Activated T-helper 2 cell treated with anti-CD3 and anti-CD28 coated beads, Interferon-gamma antibody, Interleukin-2, Interleukin-4, amounts not matched to agents 10 μg/mL and 5 μg/mL and 100 μg/mL, durations not matched to agents 14 hours and 24 hours and 36 hours (primary cell): ENCODE data around the gene PTBP3. TPM values are rescaled to one million over a fixed set of nuclear protein-coding genes. Genes with fewer than 3 reads are reported as not detected.

ENCODE experiments used
- DNase-seq: peaks from one replicate; pipeline ENCODE4 v3.0.0; 2021; ENCODE audit warnings: low spot score
- H3K27ac Mint-ChIP-seq: one replicate; pipeline ENCODE4 v1.8.0; 2021; ENCODE audit warnings: mixed read lengths
- H3K27me3 Mint-ChIP-seq: one replicate; pipeline ENCODE4 v1.8.0; 2021; ENCODE audit warnings: low read depth, mixed read lengths
- H3K36me3 Mint-ChIP-seq: one replicate; pipeline ENCODE4 v1.8.0; 2021; ENCODE audit warnings: low read depth, mixed read lengths
- H3K4me1 Mint-ChIP-seq: one replicate; pipeline ENCODE4 v1.8.0; 2021; ENCODE audit warnings: low read depth, mixed read lengths
- H3K4me3 Mint-ChIP-seq: one replicate; pipeline ENCODE4 v1.8.0; 2021; ENCODE audit warnings: low read depth, mild to moderate bottlenecking, moderate library complexity, mixed read lengths
- H3K9me3 Mint-ChIP-seq: one replicate; pipeline ENCODE4 v1.8.0; 2021; ENCODE audit warnings: mixed read lengths
- intact Hi-C: fragments of 100-400 bp; cut with micrococcal nuclease; formaldehyde crosslinking; loops from one replicate; pipeline ENCODE4 v1.15.1; 2023
- total RNA-seq: library from RNA; stranded (reverse); gene quantifications from 2 replicates; pipeline ENCODE4 v1.2.3, GENCODE V29; 2022

PTBP3 gene, protein sequence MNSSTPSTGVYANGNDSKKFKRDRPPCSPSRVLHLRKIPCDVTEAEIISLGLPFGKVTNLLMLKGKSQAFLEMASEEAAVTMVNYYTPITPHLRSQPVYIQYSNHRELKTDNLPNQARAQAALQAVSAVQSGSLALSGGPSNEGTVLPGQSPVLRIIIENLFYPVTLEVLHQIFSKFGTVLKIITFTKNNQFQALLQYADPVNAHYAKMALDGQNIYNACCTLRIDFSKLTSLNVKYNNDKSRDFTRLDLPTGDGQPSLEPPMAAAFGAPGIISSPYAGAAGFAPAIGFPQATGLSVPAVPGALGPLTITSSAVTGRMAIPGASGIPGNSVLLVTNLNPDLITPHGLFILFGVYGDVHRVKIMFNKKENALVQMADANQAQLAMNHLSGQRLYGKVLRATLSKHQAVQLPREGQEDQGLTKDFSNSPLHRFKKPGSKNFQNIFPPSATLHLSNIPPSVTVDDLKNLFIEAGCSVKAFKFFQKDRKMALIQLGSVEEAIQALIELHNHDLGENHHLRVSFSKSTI
- 108 and 116 TPM in 2 replicates for total RNA-seq

DNA sequence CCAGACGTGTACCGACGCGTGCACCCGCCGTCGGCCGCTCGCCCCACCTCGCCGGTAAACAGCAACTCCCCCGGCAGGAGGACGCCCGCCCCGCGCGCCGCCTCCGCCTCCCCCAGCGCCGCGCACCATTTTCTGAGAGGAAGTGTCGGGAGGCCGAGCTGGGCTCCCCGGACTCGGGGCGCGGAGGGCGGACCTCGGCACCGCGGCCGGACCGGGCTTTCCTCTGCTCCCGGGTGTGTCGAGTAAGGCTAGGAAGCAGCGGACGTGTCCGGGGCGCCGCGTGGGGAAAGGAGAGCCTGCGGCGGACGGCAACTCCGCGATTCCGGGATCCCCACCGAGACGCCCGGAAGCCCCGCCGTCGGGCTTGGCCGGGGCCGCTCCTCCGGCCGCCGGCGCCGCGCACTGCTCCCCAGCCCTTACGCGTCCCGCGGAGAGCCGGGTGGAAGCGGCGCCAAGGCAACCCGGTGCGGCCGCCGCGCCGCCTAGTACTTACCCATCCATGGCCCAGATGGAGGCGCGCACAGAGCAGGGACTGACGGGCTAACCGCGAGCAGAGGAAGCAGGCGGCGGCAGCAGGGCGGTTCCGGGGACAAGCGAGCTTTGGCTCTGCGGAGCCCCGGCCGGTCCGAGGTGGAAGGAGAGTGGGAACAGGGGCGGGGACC lies at the start of gene PTBP3:
Gene PTBP3 (minus strand): TSS at position 643 of the 662 bp plus-strand sequence. CDS start 35,754 bp downstream, outside the sequence.
- H3K4me1 Mint-ChIP-seq = peaks cover 35% of the 10 kb centered on the region
- no peaks in the 10 kb centered on the region for H3K27me3 Mint-ChIP-seq
- peak within 1 kb of the TSS; percentile 97 for H3K4me3 Mint-ChIP-seq
- peaks cover 8% of the 10 kb centered on the region for H3K36me3 Mint-ChIP-seq
- intact Hi-C loops = loop anchor here (1.0 to 2.0 kb wide), 3 partner anchors 114 to 435 kb away; no protein-coding TSS in a partner anchor
- no peaks in the 10 kb centered on the region for H3K9me3 Mint-ChIP-seq
- H3K27ac Mint-ChIP-seq = peak within 1 kb of the TSS; percentile 95
- DNase-seq = peak; percentile 78

DNA sequence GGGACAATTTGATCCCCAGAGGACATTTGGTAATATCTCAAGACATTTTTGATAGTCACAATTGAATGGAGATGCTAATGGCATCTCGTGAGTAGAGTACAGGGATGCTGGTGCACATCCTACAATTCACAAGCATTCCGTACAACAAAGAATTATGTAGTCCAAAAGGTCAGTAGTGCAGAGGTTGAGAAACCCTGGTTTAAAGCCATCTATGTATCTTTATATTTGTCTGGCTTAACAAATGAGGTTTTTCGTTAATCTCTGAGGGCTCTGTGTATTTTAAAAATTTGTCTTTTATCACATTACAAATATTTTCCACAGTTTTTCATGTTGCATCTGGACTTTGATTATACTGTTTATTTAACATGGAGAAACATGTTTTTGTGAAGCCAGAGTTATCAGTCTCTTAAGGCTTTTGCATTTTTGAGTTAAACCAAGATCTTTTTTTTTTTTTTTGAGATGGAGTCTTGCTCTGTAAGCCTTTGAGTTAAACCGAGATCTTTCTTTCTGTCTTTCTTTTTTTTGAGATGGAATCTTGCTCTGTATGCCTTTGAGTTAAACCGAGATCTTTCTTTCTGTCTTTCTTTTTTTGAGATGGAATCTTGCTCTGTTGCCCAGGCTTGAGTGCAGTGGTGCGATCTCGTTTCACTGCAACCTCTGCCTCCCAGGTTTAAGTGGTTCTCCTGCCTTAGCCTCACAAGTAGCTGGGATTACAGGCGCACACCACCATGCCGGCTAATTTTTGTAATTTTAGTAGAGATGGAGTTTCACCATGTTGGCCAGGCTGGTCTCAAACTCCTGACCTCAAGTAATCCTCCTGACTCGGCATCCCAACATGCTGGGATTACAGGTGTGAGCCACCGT lies 49.3 kb upstream of the PTBP3 start:
- H3K9me3 Mint-ChIP-seq = no peaks in the 10 kb centered on the region
- intact Hi-C loops = no loop called here
- peaks cover 49% of the 10 kb centered on the region for H3K4me1 Mint-ChIP-seq
- DNase-seq = no peak
- H3K27me3 Mint-ChIP-seq = no peaks in the 10 kb centered on the region
- no peak overlapping the region for H3K4me3 Mint-ChIP-seq
- H3K27ac Mint-ChIP-seq = no peak overlapping the region
- peaks cover 10% of the 10 kb centered on the region for H3K36me3 Mint-ChIP-seq

DNA sequence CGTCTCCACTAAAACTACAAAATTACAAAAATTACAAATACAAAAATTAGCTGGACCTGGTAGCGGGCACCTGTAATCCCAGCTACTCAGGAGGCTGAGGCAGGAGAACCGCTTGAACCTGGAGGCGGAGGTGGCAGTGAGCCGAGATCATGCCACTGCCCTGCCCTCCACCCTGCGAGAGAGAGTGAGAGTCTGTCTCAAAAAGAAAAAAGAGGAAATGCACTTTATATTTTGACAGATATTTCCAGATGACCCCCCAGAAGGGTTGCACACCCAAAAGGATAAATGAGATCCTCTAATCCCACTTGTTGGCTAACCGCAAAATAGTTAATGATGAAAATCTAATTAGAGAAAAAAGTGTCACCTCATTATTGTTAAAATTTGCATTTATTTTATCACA lies 48.6 kb upstream of the PTBP3 start:
- no peak overlapping the region for H3K27ac Mint-ChIP-seq
- no peak overlapping the region for H3K4me3 Mint-ChIP-seq
- peaks cover 7% of the 10 kb centered on the region for H3K36me3 Mint-ChIP-seq
- no peaks in the 10 kb centered on the region for H3K27me3 Mint-ChIP-seq
- intact Hi-C loops = no loop called here
- no peaks in the 10 kb centered on the region for H3K9me3 Mint-ChIP-seq
- H3K4me1 Mint-ChIP-seq = peaks cover 53% of the 10 kb centered on the region
- DNase-seq = no peak

DNA sequence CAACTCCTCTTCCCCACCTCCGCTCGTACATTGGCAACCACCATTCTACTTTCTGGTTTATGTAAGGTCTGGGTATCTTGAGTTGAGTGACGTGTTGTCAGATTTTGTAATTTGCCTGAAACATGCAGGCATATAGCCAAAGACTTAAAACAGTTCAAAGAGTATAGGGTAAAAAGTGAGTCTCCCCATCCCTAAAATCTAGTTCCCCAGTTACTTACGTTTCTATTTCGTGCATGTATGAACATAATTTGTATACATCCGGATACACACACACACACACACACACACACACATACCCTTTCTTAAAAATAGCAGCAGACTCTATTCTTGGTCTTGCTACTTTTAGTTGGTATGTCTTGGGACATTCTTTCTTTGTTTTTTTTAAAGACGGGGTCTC lies 47.4 kb upstream of the PTBP3 start:
- H3K4me3 Mint-ChIP-seq = peak overlapping the region; percentile 99
- peaks cover 55% of the 10 kb centered on the region for H3K4me1 Mint-ChIP-seq
- peak overlapping the region; percentile 100 for H3K27ac Mint-ChIP-seq
- intact Hi-C loops = loop anchor here (2.0 kb wide), 1 partner anchor 106 kb away; the partner anchor contains the start of gene KIAA1958
- H3K36me3 Mint-ChIP-seq = peaks cover 6% of the 10 kb centered on the region
- no peak for DNase-seq
- no peaks in the 10 kb centered on the region for H3K27me3 Mint-ChIP-seq
- H3K9me3 Mint-ChIP-seq = no peaks in the 10 kb centered on the region

DNA sequence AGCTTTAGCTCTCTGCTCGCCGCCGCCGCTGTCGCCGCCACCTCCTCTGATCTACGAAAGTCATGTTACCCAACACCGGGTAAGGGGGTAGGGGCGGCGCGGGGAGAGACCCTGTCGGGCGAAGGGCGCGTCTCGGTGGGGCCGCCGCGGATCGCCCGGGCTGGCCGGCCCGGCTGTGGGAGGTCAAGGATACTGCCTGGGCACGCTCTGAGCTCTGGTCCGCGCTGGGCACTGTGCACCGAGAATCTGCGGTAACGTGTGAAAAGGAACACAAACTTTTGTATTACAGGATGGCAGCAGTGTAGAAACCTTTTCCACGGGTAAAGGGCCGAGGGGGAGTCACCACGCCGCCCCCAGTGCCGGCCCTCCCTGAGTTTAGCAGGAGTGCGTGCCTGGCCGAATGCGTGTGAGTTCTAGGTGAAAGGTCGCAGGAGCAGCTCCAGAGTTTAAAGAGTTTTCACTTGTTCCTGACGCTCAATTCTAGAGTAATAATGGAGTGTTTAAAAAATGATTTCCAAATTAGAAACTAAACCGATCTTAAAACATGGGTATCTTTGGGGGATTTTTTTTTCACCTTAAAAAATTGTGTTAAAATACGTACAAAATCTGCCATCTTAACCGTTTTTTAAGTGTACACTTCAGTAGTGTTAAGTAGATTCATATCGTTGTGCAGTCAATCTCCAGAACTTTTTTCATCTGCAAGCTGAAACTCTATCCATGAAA lies 46.8 kb upstream of the PTBP3 start, which contains the start of gene HSDL2:
Gene HSDL2 (plus strand): TSS at position 7 of the 723 bp plus-strand sequence. CDS start 56 bp downstream, at position 63.
- H3K4me3 Mint-ChIP-seq = peak within 1 kb of the TSS; percentile 99
- no peaks in the 10 kb centered on the region for H3K27me3 Mint-ChIP-seq
- H3K27ac Mint-ChIP-seq = peak within 1 kb of the TSS; percentile 100
- no peak for DNase-seq
- no peaks in the 10 kb centered on the region for H3K9me3 Mint-ChIP-seq
- intact Hi-C loops = loop anchor here (2.0 kb wide), 1 partner anchor 107 kb away; the partner anchor contains the start of gene KIAA1958
- H3K4me1 Mint-ChIP-seq = peaks cover 55% of the 10 kb centered on the region
- H3K36me3 Mint-ChIP-seq = peaks cover 7% of the 10 kb centered on the region

DNA sequence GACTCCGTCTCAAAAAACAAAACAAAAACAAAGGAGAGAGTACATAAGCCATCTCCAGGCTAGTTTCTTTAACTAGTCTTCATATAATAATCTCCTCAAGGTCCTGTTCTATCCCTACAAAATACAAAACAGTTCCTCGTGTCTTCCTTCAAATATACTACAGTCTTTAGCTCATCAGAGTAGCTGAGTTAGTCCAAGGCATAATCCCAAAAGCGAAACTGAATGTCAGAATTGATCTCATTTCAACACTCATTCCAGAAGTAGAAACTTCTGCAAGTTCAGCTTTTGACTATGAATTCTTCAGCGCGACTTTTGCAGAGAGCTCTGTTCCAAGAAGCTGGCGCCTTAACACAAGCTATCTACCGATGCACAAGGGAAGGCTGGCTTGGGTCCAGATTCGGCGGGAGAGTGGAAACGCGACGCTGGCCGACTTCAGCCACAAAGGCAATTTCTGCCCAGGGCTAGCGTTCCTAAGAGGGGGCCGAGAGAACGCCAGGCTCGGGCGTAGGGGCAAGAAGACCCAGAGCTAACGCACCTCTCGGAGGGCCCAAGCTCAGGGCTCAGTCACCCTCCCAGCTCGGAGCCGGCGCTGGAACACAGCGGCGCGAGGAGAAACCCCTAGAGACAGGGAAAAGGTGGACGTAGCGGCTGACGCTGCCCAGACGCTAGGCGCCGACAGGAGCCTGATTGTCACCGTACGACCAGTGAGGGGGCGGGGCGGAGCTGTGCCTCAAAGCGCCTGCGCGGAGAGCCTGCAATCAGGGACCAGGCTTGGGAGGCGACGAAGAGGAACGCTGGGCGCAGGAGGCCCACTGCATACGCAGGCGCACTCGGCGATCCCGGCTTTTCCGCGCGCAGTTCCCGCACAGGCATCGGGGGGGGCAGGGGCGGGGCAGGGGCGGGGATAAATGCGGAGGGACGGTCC lies 46.0 kb upstream of the PTBP3 start:
- no peaks in the 10 kb centered on the region for H3K27me3 Mint-ChIP-seq
- peak; percentile 97 for DNase-seq
- intact Hi-C loops = loop anchor here (1.0 to 10.0 kb wide), 11 partner anchors 25 to 897 kb away; partner anchors contain the start of genes ECPAS, GNG10, INIP and KIAA1958
- no peaks in the 10 kb centered on the region for H3K9me3 Mint-ChIP-seq
- peaks cover 50% of the 10 kb centered on the region for H3K4me1 Mint-ChIP-seq
- peak overlapping the region; percentile 99 for H3K4me3 Mint-ChIP-seq
- peaks cover 12% of the 10 kb centered on the region for H3K36me3 Mint-ChIP-seq
- peak overlapping the region; percentile 100 for H3K27ac Mint-ChIP-seq

DNA sequence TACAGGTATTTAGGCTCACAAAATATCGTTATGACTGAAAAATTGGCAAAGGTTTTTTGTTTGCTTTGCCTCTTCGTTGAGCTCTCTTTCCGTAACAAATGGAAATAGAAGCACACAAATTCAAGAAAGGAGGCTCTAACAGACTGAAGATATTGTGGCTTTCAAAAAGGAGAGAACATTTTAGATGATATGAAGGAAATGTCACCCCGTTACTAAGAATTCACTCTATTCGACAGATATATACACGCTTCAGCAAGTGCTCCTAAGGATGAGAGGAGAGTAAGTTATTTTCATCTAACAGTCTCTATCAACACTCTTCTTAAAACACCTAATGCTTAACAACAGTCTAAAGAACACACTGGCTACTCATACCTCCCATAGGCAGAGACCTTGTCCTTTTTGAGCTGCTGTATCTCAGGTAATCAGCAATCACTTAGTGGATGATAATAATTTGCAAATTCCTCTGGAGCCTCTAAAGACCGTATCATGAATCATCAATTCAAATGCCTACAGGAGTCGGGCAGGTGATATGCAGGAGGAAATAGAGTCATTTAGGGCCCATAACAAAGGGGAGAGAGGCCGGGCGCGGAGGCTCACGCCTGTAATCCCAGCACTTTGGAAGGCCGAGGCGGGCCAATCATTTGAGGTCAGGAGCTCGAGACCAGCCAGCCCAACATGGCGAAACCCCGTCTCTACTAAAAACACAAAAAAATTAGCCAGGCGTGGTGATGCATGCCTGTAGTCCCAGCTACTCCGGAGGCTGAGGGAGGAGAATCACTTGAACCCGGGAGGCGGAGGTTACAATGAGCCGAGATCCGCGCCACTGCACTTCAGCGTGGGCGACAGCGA lies 45.1 kb upstream of the PTBP3 start:
- Mint-ChIP-seq H3K27ac (peak overlapping the region; percentile 100), H3K36me3 (peaks cover 14% of the 10 kb centered on the region), H3K4me1 (peaks cover 46% of the 10 kb centered on the region), H3K4me3 (peak overlapping the region; percentile 99), H3K9me3 (no peaks in the 10 kb centered on the region), H3K27me3 (no peaks in the 10 kb centered on the region)
- intact Hi-C loops = loop anchor here (1.0 to 10.0 kb wide), 10 partner anchors 24 to 896 kb away; partner anchors contain the start of genes ECPAS, GNG10, INIP and SUSD1
- no peak for DNase-seq

DNA sequence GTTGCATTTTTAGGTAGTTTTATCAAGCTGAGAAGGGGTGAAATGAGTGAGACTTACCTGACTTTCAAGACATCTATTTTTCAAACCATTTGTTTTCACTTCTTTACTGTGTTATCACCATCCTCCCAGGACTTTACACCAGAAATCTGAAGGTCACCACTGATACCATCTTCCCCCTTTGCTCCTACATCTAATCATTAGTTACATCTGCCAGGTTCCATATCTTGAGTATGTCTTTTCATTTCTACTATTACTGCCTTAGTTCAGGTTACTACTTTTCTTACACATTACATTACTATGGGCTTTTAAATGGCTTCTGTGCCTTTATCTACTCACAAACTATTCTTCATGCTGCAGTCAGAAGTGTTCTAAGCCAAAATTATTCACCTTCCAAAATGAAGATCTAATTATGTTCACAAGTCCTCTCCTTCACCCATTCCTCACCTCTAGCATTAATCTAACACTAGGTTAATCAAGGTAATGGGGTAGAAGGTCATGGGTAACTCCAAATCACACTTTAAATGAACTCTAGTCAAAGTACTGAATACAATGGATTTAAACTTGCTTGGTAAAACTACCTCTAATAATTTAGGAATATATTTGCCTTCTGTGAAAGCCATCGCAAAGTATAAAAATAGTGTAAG lies 44.4 kb upstream of the PTBP3 start:
- H3K4me3 Mint-ChIP-seq = peak overlapping the region; percentile 63
- peaks cover 41% of the 10 kb centered on the region for H3K4me1 Mint-ChIP-seq
- H3K27me3 Mint-ChIP-seq = no peaks in the 10 kb centered on the region
- H3K36me3 Mint-ChIP-seq = peaks cover 15% of the 10 kb centered on the region
- DNase-seq = no peak
- peak overlapping the region; percentile 70 for H3K27ac Mint-ChIP-seq
- intact Hi-C loops = loop anchor here (1.0 to 10.0 kb wide), 9 partner anchors 23 to 896 kb away; partner anchors contain the start of genes ECPAS, GNG10, INIP and SUSD1
- no peaks in the 10 kb centered on the region for H3K9me3 Mint-ChIP-seq

DNA sequence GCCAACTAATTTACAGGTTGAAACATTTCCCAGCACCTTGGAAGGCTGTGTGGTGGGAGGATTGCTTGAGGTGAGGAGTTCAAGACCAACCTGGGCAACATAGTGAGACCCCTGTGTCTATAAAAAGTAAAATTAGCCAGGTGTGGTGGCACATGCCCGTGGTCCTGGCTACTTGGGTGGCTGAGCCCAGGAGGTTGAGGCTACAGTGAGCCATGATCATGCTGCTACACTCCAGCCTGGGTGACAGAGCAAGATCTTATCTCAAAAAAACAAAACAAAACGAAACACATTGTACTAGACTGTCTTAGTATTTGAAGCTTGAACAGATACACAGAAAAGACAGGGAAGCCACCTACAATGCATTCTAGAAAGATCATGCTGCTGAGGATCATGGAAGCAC lies 43.7 kb upstream of the PTBP3 start:
- H3K27ac Mint-ChIP-seq = peak overlapping the region; percentile 50

DNA sequence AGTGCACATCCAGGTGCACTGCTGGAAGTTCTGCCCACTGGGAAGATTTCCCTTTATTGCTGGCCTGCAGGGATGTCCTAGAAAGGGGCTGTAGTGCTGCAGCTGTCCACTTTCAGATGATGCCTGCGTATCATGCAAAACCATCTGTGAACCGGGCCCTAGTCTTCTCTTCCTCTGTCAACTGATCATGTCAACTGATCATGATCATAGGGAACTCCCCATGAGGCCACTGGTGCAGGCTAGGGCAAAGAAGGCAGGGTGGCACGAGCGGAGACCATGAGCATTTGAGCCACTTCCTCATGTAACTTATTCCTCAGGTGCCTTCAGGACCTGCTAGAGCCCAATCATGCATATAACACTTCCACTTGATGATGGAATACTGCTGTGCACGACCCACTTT lies 41.9 kb upstream of the PTBP3 start:
- peaks cover 22% of the 10 kb centered on the region for H3K36me3 Mint-ChIP-seq
- H3K27ac Mint-ChIP-seq = no peak overlapping the region
- no peak overlapping the region for H3K4me3 Mint-ChIP-seq
- no peak for DNase-seq
- peaks cover 6% of the 10 kb centered on the region for H3K9me3 Mint-ChIP-seq
- H3K27me3 Mint-ChIP-seq = no peaks in the 10 kb centered on the region
- intact Hi-C loops = loop anchor here (5.0 to 10.0 kb wide), 4 partner anchors 198 to 893 kb away; partner anchors contain the start of genes ECPAS, GNG10, SUSD1 and UGCG
- peaks cover 30% of the 10 kb centered on the region for H3K4me1 Mint-ChIP-seq

More for the DNA sequence above, 43.7 kb upstream of the PTBP3 start:
- intact Hi-C loops = loop anchor here (1.0 to 10.0 kb wide), 5 partner anchors 158 to 895 kb away; partner anchors contain the start of genes ECPAS, GNG10, SUSD1 and UGCG
- no peaks in the 10 kb centered on the region for H3K9me3 Mint-ChIP-seq
- no peaks in the 10 kb centered on the region for H3K27me3 Mint-ChIP-seq
- H3K36me3 Mint-ChIP-seq = peaks cover 17% of the 10 kb centered on the region
- H3K4me3 Mint-ChIP-seq = no peak overlapping the region
- peak; percentile 34 for DNase-seq
- H3K4me1 Mint-ChIP-seq = peaks cover 41% of the 10 kb centered on the region
